GM13976 (cell line): ENCODE measurements around the gene TMEM132E.

Source experiments
- DNase-seq: peaks from one replicate; pipeline ENCODE4 v3.0.0; 2012; ENCODE audit warnings: low spot score
- in situ Hi-C: fragments of 300-500 bp; cut with MboI; formaldehyde crosslinking; loops from one replicate; pipeline ENCODE4 v1.12.0; 2022; ENCODE audit warnings: low sequenced_read_pairs, mixed read lengths, inconsistent platforms; ENCODE audit not compliant: unreplicated experiment
- TF ChIP-seq, protein P1 (sequence below): IDR thresholded peaks from 2 replicates; pipeline ENCODE4 v1.5.1; 2012; ENCODE audit warnings: borderline replicate concordance, mild to moderate bottlenecking; ENCODE audit not compliant: insufficient read depth; ENCODE audit errors: extremely low read depth, missing control alignments, control extremely low read depth

Gene TMEM132E

DNA sequence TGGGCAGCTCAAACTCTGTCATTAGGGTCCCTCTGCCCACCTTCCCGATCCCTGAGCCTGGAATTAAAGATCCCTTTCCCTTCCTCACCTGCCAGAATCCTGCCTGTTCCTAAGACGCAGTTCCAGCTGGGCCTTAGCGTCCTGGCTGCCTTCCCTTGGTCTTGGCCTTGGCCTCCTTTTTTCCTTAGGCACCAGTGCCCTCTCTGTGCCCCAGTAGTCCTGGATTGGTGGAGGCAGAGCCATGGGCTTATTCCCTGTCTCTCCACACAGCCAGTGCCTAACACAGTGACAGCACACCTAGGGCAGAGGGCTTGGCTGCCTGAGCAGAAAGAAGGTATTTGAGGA lies 3.5 kb downstream of the TMEM132E start:
- in situ Hi-C loops: no loop called here
- TF ChIP-seq, protein P1, sequence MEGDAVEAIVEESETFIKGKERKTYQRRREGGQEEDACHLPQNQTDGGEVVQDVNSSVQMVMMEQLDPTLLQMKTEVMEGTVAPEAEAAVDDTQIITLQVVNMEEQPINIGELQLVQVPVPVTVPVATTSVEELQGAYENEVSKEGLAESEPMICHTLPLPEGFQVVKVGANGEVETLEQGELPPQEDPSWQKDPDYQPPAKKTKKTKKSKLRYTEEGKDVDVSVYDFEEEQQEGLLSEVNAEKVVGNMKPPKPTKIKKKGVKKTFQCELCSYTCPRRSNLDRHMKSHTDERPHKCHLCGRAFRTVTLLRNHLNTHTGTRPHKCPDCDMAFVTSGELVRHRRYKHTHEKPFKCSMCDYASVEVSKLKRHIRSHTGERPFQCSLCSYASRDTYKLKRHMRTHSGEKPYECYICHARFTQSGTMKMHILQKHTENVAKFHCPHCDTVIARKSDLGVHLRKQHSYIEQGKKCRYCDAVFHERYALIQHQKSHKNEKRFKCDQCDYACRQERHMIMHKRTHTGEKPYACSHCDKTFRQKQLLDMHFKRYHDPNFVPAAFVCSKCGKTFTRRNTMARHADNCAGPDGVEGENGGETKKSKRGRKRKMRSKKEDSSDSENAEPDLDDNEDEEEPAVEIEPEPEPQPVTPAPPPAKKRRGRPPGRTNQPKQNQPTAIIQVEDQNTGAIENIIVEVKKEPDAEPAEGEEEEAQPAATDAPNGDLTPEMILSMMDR: no peak
- DNase-seq: no peak

DNA sequence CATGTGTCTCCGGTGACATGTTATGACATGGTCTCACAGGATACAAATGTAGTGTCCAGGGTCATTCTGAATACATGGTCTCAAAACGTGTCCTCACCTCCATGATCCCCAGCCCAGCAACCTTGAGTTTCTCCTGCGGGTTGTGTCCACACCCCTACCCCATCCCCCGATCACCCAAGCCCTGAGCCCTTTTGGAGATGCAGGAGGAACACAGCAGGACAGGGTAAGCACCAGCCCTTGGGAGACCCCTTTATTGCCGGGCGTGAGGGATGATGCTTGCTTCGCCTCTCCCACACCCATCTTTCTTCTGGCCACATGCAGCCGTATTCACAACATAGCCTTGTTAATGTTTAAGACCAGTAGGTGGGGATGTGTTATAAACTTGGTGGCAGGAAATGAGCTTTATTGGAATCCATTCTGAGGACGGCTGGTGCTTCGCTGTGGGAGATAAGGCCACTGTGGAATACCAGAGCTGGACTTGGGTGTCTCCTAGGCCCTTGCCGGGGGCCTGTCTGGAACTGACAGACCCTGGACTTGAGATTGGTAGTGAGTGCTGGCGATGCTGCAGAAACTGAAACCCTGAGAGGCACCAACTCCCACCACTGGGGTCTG lies 5.5 kb downstream of the TMEM132E start:
- in situ Hi-C loops: no loop called here
- DNase-seq: no peak
- TF ChIP-seq, protein P1: no peak

DNA sequence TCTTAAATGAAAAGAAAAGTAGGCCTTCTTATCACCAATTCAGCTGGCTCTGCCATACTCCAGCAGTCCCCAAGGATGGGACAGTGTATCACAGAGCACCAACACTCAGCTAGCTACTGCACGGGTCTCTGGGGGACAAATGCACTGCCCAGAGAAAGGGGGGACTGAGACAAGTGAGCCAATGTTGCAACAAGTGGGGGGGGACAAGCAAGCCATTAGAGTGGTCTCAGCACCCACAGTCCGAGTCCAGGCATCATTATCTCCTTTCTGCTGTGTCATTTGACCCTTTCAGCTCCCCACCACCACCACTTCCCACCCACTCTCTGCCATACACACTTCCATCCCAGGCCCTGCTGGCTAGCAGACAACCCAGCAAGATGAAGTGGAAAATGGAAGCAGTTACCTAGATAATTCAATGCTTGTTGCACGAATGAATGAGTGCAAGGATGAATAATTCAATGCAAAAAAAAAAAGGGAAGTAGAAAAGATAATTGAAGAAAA lies 7.0 kb downstream of the TMEM132E start:
- DNase-seq: no peak
- TF ChIP-seq, protein P1: no peak
- in situ Hi-C loops: no loop called here

DNA sequence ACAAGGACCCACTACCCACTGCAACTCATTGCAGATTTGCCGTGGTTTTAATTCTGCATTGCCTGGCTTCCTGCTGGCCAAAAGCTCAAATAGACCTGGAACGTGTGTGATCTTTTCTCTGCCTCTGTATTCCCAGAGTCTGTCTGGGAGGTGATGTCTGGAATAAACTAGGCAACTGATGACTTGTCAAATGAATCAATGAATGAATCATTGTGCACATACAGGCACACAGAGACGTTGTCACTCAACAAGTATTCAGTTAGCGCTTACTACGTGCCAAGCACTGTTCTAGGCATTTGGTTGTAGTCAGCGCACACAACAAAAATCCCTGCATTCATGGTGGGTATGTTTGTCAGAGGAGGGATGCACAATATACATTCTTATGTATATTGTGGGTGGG lies 8.9 kb downstream of the TMEM132E start:
- in situ Hi-C loops: no loop called here
- TF ChIP-seq, protein P1: no peak
- no peak for DNase-seq

DNA sequence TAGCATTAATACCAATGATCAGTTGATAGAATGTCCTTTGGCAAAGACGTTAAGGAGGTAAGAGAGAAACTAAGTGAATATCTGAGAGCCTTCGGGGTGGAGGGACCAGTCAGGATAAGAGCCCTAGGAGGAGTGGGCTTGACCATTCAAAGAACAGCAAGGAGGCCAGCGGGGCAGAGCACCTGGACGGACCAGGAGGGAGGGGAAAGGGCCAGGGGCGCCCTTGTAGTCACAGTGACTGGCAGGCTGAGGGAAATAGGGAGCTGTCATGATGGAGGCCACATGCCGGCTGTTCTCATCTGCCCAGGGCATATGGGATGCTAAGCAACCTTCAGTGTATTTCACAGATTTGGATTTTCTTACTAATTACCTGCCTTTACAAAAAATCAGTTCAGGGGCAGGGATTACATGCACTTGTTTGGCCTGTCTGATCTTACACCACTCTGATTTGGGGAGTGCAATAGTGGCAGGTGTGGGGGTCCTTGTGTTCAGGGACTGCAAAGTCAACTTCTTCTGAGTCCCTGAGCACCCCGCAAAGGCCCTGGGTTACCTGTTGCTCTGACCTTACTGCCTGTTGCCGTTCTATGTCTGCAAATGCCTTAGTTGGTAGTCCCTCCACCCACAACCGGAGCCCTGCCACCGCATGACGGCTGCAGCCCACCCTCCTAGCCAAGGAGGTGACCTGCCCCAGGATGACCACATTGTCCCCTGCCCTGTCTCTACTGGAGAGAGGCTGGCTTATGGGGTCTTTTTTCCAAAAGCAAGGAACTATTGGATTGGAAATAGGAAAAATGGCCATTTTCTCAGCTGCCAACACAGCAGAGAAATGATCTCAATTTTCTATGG lies 10.0 kb downstream of the TMEM132E start:
- TF ChIP-seq, protein P1: no peak
- in situ Hi-C loops: no loop called here
- no peak for DNase-seq

DNA sequence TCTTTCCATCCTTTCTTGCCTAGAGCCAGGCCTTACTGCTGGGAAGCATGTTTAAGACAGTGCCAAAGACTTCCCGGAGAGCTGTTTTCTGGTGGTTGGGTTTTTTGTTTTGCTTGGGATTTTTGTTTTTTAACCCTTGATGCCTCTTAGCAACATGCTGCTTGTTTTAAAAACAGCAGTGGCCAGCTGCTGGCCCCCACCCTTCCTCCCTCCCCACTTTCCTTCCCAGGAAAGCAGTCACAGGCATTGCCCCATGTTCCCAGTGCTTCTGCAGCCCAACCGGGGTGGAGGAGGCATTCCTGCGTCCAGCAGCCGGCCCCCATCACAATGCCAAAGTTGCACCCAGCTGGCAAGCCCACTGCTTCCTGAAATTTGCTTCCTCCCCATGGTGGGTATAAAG lies 12.6 kb downstream of the TMEM132E start:
- no peak for DNase-seq
- in situ Hi-C loops: no loop called here

More for the DNA sequence above, 12.6 kb downstream of the TMEM132E start:
- TF ChIP-seq, protein P1: no peak
